IPS-11a (cell line): Measurements from ENCODE around the gene AUH.

ENCODE experiments used
- H3K4me3 ChIP-seq: one replicate; pipeline ENCODE4 v1.5.1; 2013; ENCODE audit warnings: low read depth, low read length, control low read depth

AUH gene

DNA sequence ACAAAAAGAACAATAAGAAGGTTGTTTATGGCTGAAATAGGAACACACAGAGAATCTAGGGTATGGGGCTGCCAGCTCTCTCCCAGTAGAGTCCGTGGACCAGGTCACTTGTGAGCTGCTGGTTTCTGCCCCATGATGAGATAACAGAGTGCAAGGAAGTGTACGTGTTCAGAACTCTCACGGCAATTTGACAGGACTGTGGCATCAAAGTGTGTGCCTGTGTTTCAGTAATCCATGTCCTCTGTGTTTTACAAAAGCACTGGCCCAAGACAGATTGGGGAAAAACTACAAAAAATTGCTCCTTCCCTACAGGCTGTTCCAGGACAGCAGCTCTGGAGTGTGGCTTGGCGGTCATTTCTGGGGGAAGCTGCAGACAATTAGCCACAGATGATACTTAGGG is 184.6 kb downstream of the AUH start:
- no peak overlapping the region for H3K4me3 ChIP-seq

DNA sequence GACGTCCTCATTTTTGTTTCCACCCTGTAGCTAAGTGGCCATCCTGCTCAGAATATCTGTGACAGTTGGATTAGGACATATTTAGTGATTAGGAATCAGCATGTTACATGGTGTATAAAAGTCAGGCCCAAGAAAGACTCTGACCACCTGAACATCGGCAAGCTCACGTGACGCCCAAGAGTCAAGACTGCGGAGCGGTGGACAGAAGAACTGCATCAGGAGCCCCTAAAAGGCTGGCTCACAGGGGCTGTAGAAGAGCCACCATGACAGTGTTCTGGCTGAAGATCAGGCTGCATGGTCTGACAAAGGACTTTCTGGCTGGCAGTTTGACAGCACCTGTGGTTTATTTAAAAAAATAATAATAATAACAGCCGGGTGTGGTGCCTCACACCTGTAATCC is 185.3 kb downstream of the AUH start:
- H3K4me3 ChIP-seq: no peak overlapping the region

- H3K4me3 ChIP-seq: no peak overlapping the region
These were observed 186.9 kb downstream of the AUH start for GRCh38 chr9:91174772-91175171.

DNA sequence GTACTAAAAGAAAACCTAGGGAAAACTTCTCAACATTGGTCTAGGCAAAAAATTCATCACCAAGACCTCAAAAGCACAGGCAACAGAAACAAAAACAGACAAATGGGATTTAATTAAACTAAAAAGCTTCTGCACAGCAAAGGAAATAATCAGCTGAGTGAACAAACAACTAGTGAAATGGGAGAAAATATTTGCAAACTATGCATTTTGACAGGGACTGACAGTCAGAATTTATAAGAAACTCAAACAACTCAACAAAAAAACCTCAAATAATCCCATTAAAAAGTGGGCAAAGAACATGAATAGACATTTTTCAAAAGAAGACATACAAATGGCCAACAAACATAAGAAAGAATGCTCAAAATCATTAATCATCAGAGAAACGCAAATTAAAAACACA is 189.4 kb downstream of the AUH start:
- H3K4me3 ChIP-seq: no peak overlapping the region

DNA sequence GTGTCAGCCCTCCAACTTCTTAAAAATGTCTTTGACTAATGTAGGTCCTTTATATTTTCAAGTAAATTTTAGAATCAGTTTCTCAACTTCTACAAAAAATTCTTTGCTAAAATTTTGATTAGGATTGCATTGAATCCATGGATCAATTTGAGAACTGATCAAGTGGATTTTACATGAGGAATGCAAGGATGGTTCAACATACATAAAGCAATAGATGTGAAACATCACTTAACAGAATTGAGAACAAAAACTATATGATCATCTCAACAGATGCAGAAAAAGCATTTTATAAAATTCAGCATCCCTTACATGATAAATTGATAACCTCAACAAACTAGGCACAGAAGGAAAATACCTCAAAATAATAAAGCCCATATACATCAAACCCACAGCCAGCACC is 190.8 kb downstream of the AUH start:
- H3K4me3 ChIP-seq: no peak overlapping the region

DNA sequence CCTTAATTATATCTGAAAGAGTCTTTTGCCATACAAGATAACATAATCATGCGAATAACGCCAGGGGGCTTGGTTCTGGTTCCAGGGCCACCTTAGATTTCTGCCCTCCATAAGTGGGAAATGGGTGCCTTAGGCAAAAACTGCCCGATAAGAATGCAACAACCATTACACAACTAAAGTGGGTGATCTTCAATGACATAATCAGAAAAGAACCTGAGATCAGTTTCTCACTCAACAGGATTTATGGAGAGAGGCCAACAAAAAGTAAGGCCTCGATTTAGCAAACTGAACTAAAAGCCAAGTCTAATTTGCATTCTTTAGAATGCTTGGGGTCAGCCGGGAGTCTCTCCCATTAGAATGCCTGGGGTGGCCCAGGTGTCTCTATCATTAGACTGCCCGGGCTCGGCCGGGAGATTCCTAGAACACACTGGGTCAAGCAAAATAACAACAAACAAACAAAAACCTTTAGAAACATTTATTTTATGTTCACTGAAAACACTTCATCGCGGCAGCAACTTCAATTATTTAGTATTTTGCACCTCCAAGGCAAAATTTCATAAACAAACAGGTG is 194.8 kb downstream of the AUH start:
- H3K4me3 ChIP-seq: no peak overlapping the region

- no peak overlapping the region for H3K4me3 ChIP-seq
These were observed 196.8 kb downstream of the AUH start for GRCh38 chr9:91164724-91165520.
